Neural progenitor cell (in vitro differentiated cells): ENCODE data around the gene SLC18A3.

Experiments used
- CTCF ChIP-seq: fragments of 200-600 bp; sonication (generic); IDR thresholded peaks from 2 replicates; pipeline ENCODE4 v1.5.1; 2017; ENCODE audit warnings: antibody characterized with exemption, mild to moderate bottlenecking
- EZH2phosphoT487 ChIP-seq: fragments of 200-600 bp; sonication (generic); IDR thresholded peaks from 2 replicates; pipeline ENCODE4 v1.6.1; 2017; ENCODE audit warnings: antibody characterized with exemption

GRCh38 chr10:49596493-49596809 is 13.7 kb upstream of the SLC18A3 start:
- TF ChIP-seq CTCF (no peak), EZH2phosphoT487 (no peak)
